Right lobe of liver (tissue), 6 donors: ENCODE data around the gene HS6ST3. TPM values are rescaled to one million over a fixed set of nuclear protein-coding genes. Genes with fewer than 3 reads are reported as not detected.

Experiments used
- ATAC-seq, 4 donors: fragments of 200-7000 bp; cut with Tn5 transposase; one replicate each; pipeline ENCODE4 v1.9.1; 2020; ENCODE audit warnings: mild to moderate bottlenecking in 4 of 4, moderate library complexity in 4 of 4
- DNase-seq, 3 donors: peaks; one replicate each; pipeline ENCODE4 v3.0.0-alpha.2; 2020
- H3K27ac ChIP-seq, 3 donors: fragments of 200-600 bp; one replicate each; pipeline ENCODE4 v1.8.0; 2022
- H3K27me3 ChIP-seq, 2 donors: fragments of 200-600 bp; one replicate each; pipeline ENCODE4 v1.8.0; 2022
- H3K36me3 ChIP-seq, 4 donors: fragments of 200-600 bp; sonication (generic) in 1 of 4; one replicate each; pipeline versions ENCODE4 v1.5.1 to v1.8.0; 2017 to 2022; ENCODE audit warnings: control low read depth in 1 of 4
- H3K4me1 ChIP-seq, 4 donors: fragments of 200-600 bp; sonication (generic) in 1 of 4; one replicate each; pipeline versions ENCODE4 v1.5.1 to v1.8.0; 2017 to 2022; ENCODE audit warnings: control low read depth in 1 of 4
- H3K4me3 ChIP-seq, 3 donors: fragments of 200-600 bp; one replicate each; pipeline ENCODE4 v1.8.0; 2022
- H3K9me3 ChIP-seq, 4 donors: fragments of 200-600 bp; sonication (generic) in 1 of 4; one replicate each; pipeline versions ENCODE4 v1.5.1 to v1.8.0; 2017 to 2022; ENCODE audit warnings: control low read depth in 1 of 4
- POLR2A ChIP-seq: fragments of 450-650 bp; IDR thresholded peaks from one replicate; pipeline ENCODE4 v1.6.1; 2017; ENCODE audit warnings: antibody characterized with exemption, mild to moderate bottlenecking
- WGBS: methylation state at CpG from one replicate; pipeline ENCODE4 v1.1.6; 2018; ENCODE audit warnings: low coverage, low lambda C conversion rate; ENCODE audit not compliant: insufficient coverage; ENCODE audit errors: missing lambda C conversion rate; 5-methylcytosine and 5-hydroxymethylcytosine counted together
- intact Hi-C, 2 donors: fragments of 100-400 bp; cut with DNase I; formaldehyde crosslinking; loops; one replicate each; pipeline versions ENCODE4 v1.11.2 to v1.14.1; 2022
- total RNA-seq, 6 experiments: library from RNA; depleted of rRNA in 2 of 6; stranded (reverse); fragments of >200 nt in 2 of 6; fragmentation: NEBNext Ultra II Directional in 3 of 6; extraction: Animal tissue kit (Norgen Biotek cat#: 25700) in 3 of 6; gene quantifications; one replicate each; pipeline versions ENCODE4 v1.1.0 to v1.2.4, GENCODE V29; 2016 to 2023
- TF ChIP-seq, protein P1 (sequence below), 4 donors: fragments of 200-600 bp in 3 of 4; fragments of 450-650 bp in 1 of 4; IDR thresholded peaks; one replicate each; pipeline versions ENCODE4 v1.5.1 to v1.8.0; 2016 to 2022; ENCODE audit warnings: antibody characterized with exemption in 4 of 4, mild to moderate bottlenecking in 2 of 4
- donor health status: DM: no; HTN: yes; CAD: no.
- donor health status: DM: no; HTN: no; CAD: no.
- donor health status: DM: no; HTN: no; CAD: no.
- donor health status: DM: no; HTN: yes; CAD: no.
- donor health status: DM: no; HTN: yes; CAD: no.

Gene HS6ST3
- total RNA-seq, 6 experiments from 2014 or later, result not detected

GRCh38 chr13:96193728-96194310 is 103.9 kb downstream of the HS6ST3 start:
- Histone ChIP-seq H3K4me3 (no peak overlapping the region), H3K4me1 (no peaks in the 10 kb centered on the region), H3K9me3 (no peaks in the 10 kb centered on the region), H3K27ac (no peak overlapping the region), H3K36me3 (no peaks in the 10 kb centered on the region), H3K27me3 (no peaks in the 10 kb centered on the region)
- no peak for TF ChIP-seq POLR2A
- TF ChIP-seq, protein P1, sequence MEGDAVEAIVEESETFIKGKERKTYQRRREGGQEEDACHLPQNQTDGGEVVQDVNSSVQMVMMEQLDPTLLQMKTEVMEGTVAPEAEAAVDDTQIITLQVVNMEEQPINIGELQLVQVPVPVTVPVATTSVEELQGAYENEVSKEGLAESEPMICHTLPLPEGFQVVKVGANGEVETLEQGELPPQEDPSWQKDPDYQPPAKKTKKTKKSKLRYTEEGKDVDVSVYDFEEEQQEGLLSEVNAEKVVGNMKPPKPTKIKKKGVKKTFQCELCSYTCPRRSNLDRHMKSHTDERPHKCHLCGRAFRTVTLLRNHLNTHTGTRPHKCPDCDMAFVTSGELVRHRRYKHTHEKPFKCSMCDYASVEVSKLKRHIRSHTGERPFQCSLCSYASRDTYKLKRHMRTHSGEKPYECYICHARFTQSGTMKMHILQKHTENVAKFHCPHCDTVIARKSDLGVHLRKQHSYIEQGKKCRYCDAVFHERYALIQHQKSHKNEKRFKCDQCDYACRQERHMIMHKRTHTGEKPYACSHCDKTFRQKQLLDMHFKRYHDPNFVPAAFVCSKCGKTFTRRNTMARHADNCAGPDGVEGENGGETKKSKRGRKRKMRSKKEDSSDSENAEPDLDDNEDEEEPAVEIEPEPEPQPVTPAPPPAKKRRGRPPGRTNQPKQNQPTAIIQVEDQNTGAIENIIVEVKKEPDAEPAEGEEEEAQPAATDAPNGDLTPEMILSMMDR (IDR thresholded peaks at IDR 0.05), result no peak
- DNase-seq, result no peak
- intact Hi-C loops, result no loop called here
- 52% methylated on average over 4 of the region's 5 CpGs for WGBS
- no peak for ATAC-seq

- TF ChIP-seq, protein P1 (IDR thresholded peaks at IDR 0.05), result no peak
- TF ChIP-seq POLR2A, result no peak
- DNase-seq, result no peak
- intact Hi-C loops, result no loop called here
- no peak overlapping the region for H3K4me3 ChIP-seq
- no peak for ATAC-seq
- H3K27ac ChIP-seq, result no peak overlapping the region
- H3K4me1 ChIP-seq, result no peaks in the 10 kb centered on the region
- no peaks in the 10 kb centered on the region for H3K36me3 ChIP-seq
- H3K27me3 ChIP-seq, result no peaks in the 10 kb centered on the region
- 25% methylated on average over 2 of the region's 5 CpGs for WGBS
- no peaks in the 10 kb centered on the region for H3K9me3 ChIP-seq
Observed at GRCh38 chr13:96198038-96198437, 108.1 kb downstream of the HS6ST3 start.

DNA sequence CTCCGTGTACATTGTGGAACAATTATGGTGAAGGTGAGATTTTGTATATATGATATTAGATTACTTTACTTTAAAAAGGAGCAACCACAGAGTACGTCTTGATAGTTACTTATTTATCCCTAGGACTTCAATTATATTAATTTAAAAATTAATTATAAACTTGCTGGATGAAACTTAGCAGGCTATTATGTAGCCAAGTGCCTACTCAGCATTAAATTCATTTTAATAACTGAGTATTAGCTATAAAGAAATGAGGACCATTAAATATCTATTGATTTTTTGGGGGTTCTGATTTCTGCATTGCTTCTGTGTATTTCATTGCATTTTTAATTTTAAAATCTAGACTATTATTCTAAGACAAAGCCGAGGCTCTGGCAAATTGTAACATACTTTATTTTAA is 109.4 kb downstream of the HS6ST3 start:
- DNase-seq, result no peak
- 63% methylated on average over 3 of the region's 3 CpGs for WGBS
- no peaks in the 10 kb centered on the region for H3K36me3 ChIP-seq
- no peak overlapping the region for H3K27ac ChIP-seq
- intact Hi-C loops, result no loop called here
- TF ChIP-seq, protein P1 (IDR thresholded peaks at IDR 0.05), result no peak
- no peak for TF ChIP-seq POLR2A
- no peaks in the 10 kb centered on the region for H3K9me3 ChIP-seq
- no peaks in the 10 kb centered on the region for H3K4me1 ChIP-seq
- H3K4me3 ChIP-seq, result no peak overlapping the region
- H3K27me3 ChIP-seq, result no peaks in the 10 kb centered on the region
- no peak for ATAC-seq

DNA sequence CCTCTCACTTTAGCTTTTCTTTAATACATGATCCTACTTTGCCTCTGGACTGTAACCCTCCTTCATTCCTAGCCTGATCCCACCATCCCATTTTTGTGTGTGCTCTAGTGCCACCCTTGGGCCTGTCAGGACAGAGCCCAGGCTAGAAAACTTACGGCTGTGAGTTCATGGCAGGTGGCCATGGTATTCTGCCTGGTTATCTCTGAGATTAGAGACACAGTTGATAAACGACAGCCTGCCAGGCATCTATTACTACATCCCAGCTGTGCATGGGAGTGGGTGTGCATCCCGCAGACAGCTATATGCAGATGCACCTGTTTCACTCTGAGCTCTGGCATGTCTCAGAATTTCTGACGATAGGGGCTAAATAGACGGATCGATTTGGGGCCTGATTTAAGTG is 110.9 kb downstream of the HS6ST3 start:
- no peak for ATAC-seq
- Histone ChIP-seq H3K27me3 (no peaks in the 10 kb centered on the region), H3K36me3 (no peaks in the 10 kb centered on the region), H3K27ac (no peak overlapping the region), H3K9me3 (no peaks in the 10 kb centered on the region), H3K4me1 (no peaks in the 10 kb centered on the region), H3K4me3 (no peak overlapping the region)
- WGBS, result 43% methylated on average over 6 of the region's 6 CpGs
- intact Hi-C loops, result no loop called here
- TF ChIP-seq POLR2A, result no peak
- TF ChIP-seq, protein P1 (IDR thresholded peaks at IDR 0.05), result no peak
- DNase-seq, result no peak

GRCh38 chr13:96202315-96202714 is 112.4 kb downstream of the HS6ST3 start:
- ATAC-seq, result no peak
- Histone ChIP-seq H3K9me3 (no peaks in the 10 kb centered on the region), H3K4me3 (no peak overlapping the region), H3K27ac (no peak overlapping the region), H3K27me3 (no peaks in the 10 kb centered on the region), H3K36me3 (no peaks in the 10 kb centered on the region), H3K4me1 (no peaks in the 10 kb centered on the region)
- TF ChIP-seq POLR2A, result no peak
- TF ChIP-seq, protein P1 (IDR thresholded peaks at IDR 0.05), result no peak
- WGBS, result 38% methylated on average over 5 of the region's 5 CpGs
- intact Hi-C loops, result no loop called here
- no peak for DNase-seq
